ENCODE results near the gene GSAP.

DNA sequence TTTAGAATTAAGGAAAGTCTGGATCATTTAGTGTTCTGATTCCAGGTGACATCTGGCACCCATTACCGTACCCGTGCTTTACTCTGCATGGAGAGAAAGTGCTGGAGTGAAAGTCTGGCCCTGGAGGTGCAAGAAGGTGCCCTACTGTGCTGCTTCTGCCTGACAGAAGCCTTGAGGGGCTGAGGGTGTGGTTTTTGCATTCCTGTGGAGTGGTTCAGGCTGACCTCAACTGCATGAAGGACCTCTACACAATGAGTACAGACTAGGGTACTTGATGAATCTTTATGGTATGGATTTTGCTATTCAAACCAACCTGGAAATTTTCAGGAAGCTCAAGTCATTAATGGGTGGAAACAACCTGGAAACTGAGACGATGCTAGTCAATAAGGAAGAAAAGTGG, 45.1 kb upstream of the GSAP start:
- TF ChIP-seq POLR2A (IDR thresholded peaks at IDR 0.05; ENCODE audit: low read depth, low read length) = no peak
- TF ChIP-seq, protein P1, sequence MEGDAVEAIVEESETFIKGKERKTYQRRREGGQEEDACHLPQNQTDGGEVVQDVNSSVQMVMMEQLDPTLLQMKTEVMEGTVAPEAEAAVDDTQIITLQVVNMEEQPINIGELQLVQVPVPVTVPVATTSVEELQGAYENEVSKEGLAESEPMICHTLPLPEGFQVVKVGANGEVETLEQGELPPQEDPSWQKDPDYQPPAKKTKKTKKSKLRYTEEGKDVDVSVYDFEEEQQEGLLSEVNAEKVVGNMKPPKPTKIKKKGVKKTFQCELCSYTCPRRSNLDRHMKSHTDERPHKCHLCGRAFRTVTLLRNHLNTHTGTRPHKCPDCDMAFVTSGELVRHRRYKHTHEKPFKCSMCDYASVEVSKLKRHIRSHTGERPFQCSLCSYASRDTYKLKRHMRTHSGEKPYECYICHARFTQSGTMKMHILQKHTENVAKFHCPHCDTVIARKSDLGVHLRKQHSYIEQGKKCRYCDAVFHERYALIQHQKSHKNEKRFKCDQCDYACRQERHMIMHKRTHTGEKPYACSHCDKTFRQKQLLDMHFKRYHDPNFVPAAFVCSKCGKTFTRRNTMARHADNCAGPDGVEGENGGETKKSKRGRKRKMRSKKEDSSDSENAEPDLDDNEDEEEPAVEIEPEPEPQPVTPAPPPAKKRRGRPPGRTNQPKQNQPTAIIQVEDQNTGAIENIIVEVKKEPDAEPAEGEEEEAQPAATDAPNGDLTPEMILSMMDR (conservative IDR thresholded peaks at IDR 0.05; ENCODE audit: low read depth, low read length) = no peak
- no peak for TF ChIP-seq FOS (IDR thresholded peaks at IDR 0.05; ENCODE audit: low read depth, low read length)
- no peak for TF ChIP-seq RAD21 (IDR thresholded peaks at IDR 0.05; ENCODE audit: low read length)
- TF ChIP-seq RFX5 (IDR thresholded peaks at IDR 0.05; ENCODE audit: low read depth, low read length) = no peak
- TF ChIP-seq MAZ (IDR thresholded peaks at IDR 0.05; ENCODE audit: borderline replicate concordance, low read depth, low read length) = no peak
- no peak for TF ChIP-seq MAFK (IDR thresholded peaks at IDR 0.05; ENCODE audit: low read depth, low read length)
- TF ChIP-seq, protein P2, sequence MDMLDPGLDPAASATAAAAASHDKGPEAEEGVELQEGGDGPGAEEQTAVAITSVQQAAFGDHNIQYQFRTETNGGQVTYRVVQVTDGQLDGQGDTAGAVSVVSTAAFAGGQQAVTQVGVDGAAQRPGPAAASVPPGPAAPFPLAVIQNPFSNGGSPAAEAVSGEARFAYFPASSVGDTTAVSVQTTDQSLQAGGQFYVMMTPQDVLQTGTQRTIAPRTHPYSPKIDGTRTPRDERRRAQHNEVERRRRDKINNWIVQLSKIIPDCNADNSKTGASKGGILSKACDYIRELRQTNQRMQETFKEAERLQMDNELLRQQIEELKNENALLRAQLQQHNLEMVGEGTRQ (IDR thresholded peaks at IDR 0.05; ENCODE audit: low read depth, low read length) = no peak
- no peak for TF ChIP-seq BHLHE40 (IDR thresholded peaks at IDR 0.05; ENCODE audit: low read depth, low read length)
- TF ChIP-seq SMC3 (IDR thresholded peaks at IDR 0.05; ENCODE audit: low read depth, low read length) = no peak
- no peak for TF ChIP-seq RCOR1 (IDR thresholded peaks at IDR 0.05; ENCODE audit: insufficient replicate concordance, low read length)

Measured in IMR-90 (cell line).